ENCODE data around the gene CACNA1B. TPM values are rescaled to one million over a fixed set of nuclear protein-coding genes. Genes with fewer than 3 reads are reported as not detected.
"Not testable (repeated sequence)": the region's sequence is repeated elsewhere in the genome, so short reads cannot be mapped to it uniquely, and the experiment has no call there.

Gene CACNA1B
- total RNA-seq, 1 donor from 2014 or later: not detected

GRCh38 chr9:137885121-137885520, 7.5 kb downstream of the CACNA1B start:
- intact Hi-C loops (cut with micrococcal nuclease): not testable (repeated sequence)

GRCh38 chr9:137888621-137889020, 11.0 kb downstream of the CACNA1B start:
- intact Hi-C loops (cut with micrococcal nuclease): not testable (repeated sequence)

- intact Hi-C loops (cut with micrococcal nuclease): not testable (repeated sequence)
Measured at GRCh38 chr9:137889966-137890365, 12.4 kb downstream of the CACNA1B start.

- intact Hi-C loops (cut with micrococcal nuclease): not testable (repeated sequence)
Measured at GRCh38 chr9:137890768-137891587, 13.4 kb downstream of the CACNA1B start.

GRCh38 chr9:137891588-137892423, 14.2 kb downstream of the CACNA1B start:
- intact Hi-C loops (cut with micrococcal nuclease): no loop called here

- intact Hi-C loops (cut with micrococcal nuclease): no loop called here
Measured at GRCh38 chr9:137892424-137893191, 15.0 kb downstream of the CACNA1B start.

GRCh38 chr9:137893670-137894069, 16.1 kb downstream of the CACNA1B start:
- intact Hi-C loops (cut with micrococcal nuclease): no loop called here

- intact Hi-C loops (cut with micrococcal nuclease): no loop called here
Measured at GRCh38 chr9:137899551-137900360, 22.2 kb downstream of the CACNA1B start.

- intact Hi-C loops (cut with micrococcal nuclease): no loop called here
Measured at GRCh38 chr9:137900584-137901310, 23.2 kb downstream of the CACNA1B start.

- intact Hi-C loops (cut with micrococcal nuclease): no loop called here
Measured at GRCh38 chr9:137902646-137903045, 25.1 kb downstream of the CACNA1B start.

- intact Hi-C loops (cut with micrococcal nuclease): no loop called here
Measured at GRCh38 chr9:137905740-137906139, 28.2 kb downstream of the CACNA1B start.

GRCh38 chr9:137907776-137908175, 30.2 kb downstream of the CACNA1B start:
- intact Hi-C loops (cut with micrococcal nuclease): no loop called here

- intact Hi-C loops (cut with micrococcal nuclease): no loop called here
Measured at GRCh38 chr9:137912671-137913070, 35.1 kb downstream of the CACNA1B start.

- intact Hi-C loops (cut with micrococcal nuclease): no loop called here
Measured at GRCh38 chr9:137913132-137913531, 35.5 kb downstream of the CACNA1B start.

- intact Hi-C loops (cut with micrococcal nuclease): no loop called here
Measured at GRCh38 chr9:137913771-137914767, 36.5 kb downstream of the CACNA1B start.

GRCh38 chr9:137916540-137916939, 39.0 kb downstream of the CACNA1B start:
- intact Hi-C loops (cut with micrococcal nuclease): no loop called here

- intact Hi-C loops (cut with micrococcal nuclease): no loop called here
Measured at GRCh38 chr9:137917116-137917515, 39.5 kb downstream of the CACNA1B start.

GRCh38 chr9:137917795-137918194, 40.2 kb downstream of the CACNA1B start:
- intact Hi-C loops (cut with micrococcal nuclease): no loop called here

All from T-helper 2 cell treated with Interferon-gamma antibody and Interleukin-4, amounts not matched to agents 100 ng/mL and 5 ng/mL, for 36 hours (primary cell).